Limb (tissue), 2 donors: ENCODE results near the gene PTPRN2.
"Not testable (repeated sequence)": the region's sequence is repeated elsewhere in the genome, so short reads cannot be mapped to it uniquely, and the experiment has no call there.

Experiments
- DNase-seq, 2 donors: peaks; one replicate each; pipeline ENCODE4 v3.0.0-alpha.2; 2016; ENCODE audit errors: extremely low spot score in 2 of 2

Gene PTPRN2

GRCh38 chr7:158037211-158037610, 550.4 kb downstream of the PTPRN2 start:
- DNase-seq = no peak

GRCh38 chr7:158035343-158035742, 552.3 kb downstream of the PTPRN2 start:
- DNase-seq = no peak

GRCh38 chr7:158034571-158034970, 553.1 kb downstream of the PTPRN2 start:
- DNase-seq = no peak

- not testable (repeated sequence) for DNase-seq
Observed at GRCh38 chr7:158033925-158034324, 553.7 kb downstream of the PTPRN2 start.

- DNase-seq = no peak
Observed at GRCh38 chr7:158033196-158033595, 554.4 kb downstream of the PTPRN2 start.

- no peak for DNase-seq
Observed at GRCh38 chr7:158032561-158033115, 555.0 kb downstream of the PTPRN2 start.

GRCh38 chr7:158031867-158032308, 555.7 kb downstream of the PTPRN2 start:
- no peak for DNase-seq

GRCh38 chr7:158030566-158030965, 557.1 kb downstream of the PTPRN2 start:
- DNase-seq = peak in 1 of 2 donors; percentile 10

GRCh38 chr7:158030071-158030470, 557.6 kb downstream of the PTPRN2 start:
- no peak for DNase-seq

- peak in 1 of 2 donors; percentile 27 for DNase-seq
Observed at GRCh38 chr7:158029509-158029908, 558.1 kb downstream of the PTPRN2 start.

GRCh38 chr7:158028971-158029370, 558.7 kb downstream of the PTPRN2 start:
- no peak for DNase-seq

- DNase-seq = peak in 1 of 2 donors; percentile 24
Observed at GRCh38 chr7:158028290-158028941, 559.2 kb downstream of the PTPRN2 start.

GRCh38 chr7:158027646-158028045, 560.0 kb downstream of the PTPRN2 start:
- DNase-seq = peak in 1 of 2 donors; percentile 14

- peak in 1 of 2 donors; percentile 22 for DNase-seq
Observed at GRCh38 chr7:158026636-158027265, 560.9 kb downstream of the PTPRN2 start.

GRCh38 chr7:158025686-158026600, 561.7 kb downstream of the PTPRN2 start:
- peak in 1 of 2 donors; percentile 24 for DNase-seq

GRCh38 chr7:158024881-158025280, 562.7 kb downstream of the PTPRN2 start:
- peak in 1 of 2 donors; percentile 11 for DNase-seq

- DNase-seq = peak in 1 of 2 donors; percentile 16
Observed at GRCh38 chr7:158024351-158024715, 563.3 kb downstream of the PTPRN2 start.

GRCh38 chr7:158023681-158024350, 563.8 kb downstream of the PTPRN2 start:
- DNase-seq = peak in 1 of 2 donors; percentile 10

GRCh38 chr7:158023157-158023556, 564.5 kb downstream of the PTPRN2 start:
- no peak for DNase-seq

GRCh38 chr7:158022601-158023000, 565.0 kb downstream of the PTPRN2 start:
- peak in 1 of 2 donors; percentile 7 for DNase-seq

GRCh38 chr7:158021836-158022235, 565.8 kb downstream of the PTPRN2 start:
- DNase-seq = peak in 1 of 2 donors; percentile 17
